ENCODE data around the gene CCIN. TPM values are rescaled to one million over a fixed set of nuclear protein-coding genes. Genes with fewer than 3 reads are reported as not detected.

Gene CCIN
- total RNA-seq, 1 donor from 2014 or later = not detected

DNA sequence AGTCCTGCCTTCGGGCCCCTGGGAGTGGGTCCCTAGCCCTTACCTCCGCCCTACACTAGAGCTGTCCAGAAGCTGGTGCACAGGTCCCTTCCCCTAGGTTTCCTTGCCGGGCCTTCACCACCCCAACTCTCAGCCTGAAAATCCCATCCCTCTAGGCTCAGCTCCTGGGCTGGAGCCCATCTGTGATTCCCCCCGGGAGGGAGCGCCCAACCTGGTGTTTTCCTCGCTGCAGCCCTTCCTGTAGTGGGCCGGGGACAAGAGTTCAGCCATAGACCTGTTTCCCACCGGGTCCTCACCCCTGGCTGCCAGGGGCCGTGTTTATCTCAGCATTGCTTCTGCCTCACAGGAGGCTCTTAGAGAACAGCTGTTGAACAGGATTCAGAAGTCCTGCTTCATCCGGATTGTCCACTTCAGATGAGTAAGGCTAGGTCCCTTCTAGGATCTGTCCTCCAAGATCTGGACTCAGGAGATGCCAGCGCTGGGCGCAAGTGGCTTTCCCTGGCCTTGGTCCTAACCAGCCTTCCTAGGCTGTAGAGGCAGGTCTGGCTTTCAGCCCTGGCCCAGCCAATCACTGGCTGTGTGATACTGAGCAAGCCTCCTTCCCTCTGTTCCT, 31.7 kb upstream of the CCIN start:
- Histone ChIP-seq H3K4me3 (ENCODE audit: low read depth, low read length) (no peak overlapping the region), H3K36me3 (ENCODE audit: control insufficient read depth, insufficient read depth, low read length) (no peaks in the 10 kb centered on the region), H3K27me3 (ENCODE audit: control insufficient read depth, insufficient read depth, low read length) (peaks cover 9% of the 10 kb centered on the region)
- no peak for FAIRE-seq
- DNase-seq (ENCODE audit: low read depth) = no peak
- TF ChIP-seq, protein P1, sequence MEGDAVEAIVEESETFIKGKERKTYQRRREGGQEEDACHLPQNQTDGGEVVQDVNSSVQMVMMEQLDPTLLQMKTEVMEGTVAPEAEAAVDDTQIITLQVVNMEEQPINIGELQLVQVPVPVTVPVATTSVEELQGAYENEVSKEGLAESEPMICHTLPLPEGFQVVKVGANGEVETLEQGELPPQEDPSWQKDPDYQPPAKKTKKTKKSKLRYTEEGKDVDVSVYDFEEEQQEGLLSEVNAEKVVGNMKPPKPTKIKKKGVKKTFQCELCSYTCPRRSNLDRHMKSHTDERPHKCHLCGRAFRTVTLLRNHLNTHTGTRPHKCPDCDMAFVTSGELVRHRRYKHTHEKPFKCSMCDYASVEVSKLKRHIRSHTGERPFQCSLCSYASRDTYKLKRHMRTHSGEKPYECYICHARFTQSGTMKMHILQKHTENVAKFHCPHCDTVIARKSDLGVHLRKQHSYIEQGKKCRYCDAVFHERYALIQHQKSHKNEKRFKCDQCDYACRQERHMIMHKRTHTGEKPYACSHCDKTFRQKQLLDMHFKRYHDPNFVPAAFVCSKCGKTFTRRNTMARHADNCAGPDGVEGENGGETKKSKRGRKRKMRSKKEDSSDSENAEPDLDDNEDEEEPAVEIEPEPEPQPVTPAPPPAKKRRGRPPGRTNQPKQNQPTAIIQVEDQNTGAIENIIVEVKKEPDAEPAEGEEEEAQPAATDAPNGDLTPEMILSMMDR (IDR thresholded peaks at IDR 0.05; ENCODE audit: insufficient read depth, low read length, severe bottlenecking) = no peak

DNA sequence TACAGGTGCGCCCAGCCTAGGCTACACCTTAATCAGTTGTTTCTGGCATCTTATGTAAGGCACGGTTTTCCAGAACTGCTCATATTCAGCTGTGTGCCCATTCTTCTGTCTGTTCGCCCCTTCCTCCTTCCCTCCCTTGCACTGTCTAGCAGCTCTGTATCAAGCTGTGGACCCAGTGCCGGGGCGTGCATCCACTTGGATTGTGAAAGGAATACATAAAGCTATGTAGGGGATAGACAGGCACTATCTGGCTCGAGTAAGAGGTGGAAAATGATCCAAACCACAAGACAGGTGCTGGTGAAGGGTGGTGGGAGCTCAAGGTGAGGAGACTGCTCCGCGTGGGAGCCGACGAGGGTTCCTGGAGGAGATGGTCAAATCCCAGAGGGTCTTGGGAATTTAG, 30.7 kb upstream of the CCIN start:
- Histone ChIP-seq H3K4me3 (ENCODE audit: low read depth, low read length) (no peak overlapping the region), H3K36me3 (ENCODE audit: control insufficient read depth, insufficient read depth, low read length) (no peaks in the 10 kb centered on the region), H3K27me3 (ENCODE audit: control insufficient read depth, insufficient read depth, low read length) (peaks cover 9% of the 10 kb centered on the region)
- TF ChIP-seq, protein P1 (IDR thresholded peaks at IDR 0.05; ENCODE audit: insufficient read depth, low read length, severe bottlenecking) = no peak
- FAIRE-seq (no peak), DNase-seq (ENCODE audit: low read depth) (no peak)

DNA sequence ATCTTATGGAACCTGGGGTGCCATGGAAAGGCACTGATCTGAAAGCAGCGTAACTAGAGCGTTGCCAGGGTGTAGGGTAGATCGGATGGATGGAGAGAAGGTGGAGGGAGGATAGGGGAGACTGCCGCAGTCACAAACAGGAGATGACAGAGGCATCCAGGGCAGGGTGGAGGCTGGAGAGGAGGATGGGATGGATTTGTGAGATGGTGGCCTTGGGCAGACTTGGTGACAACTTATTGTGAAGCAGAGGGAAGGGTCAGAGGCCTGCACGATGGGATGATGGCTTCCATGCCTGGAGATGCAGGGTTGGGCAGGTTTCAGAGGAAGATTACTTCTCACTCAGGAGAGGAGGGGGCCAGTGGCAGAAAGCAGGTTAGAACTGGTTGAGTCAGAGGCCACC, 30.3 kb upstream of the CCIN start:
- Histone ChIP-seq H3K4me3 (ENCODE audit: low read depth, low read length) (no peak overlapping the region), H3K27me3 (ENCODE audit: control insufficient read depth, insufficient read depth, low read length) (peaks cover 9% of the 10 kb centered on the region), H3K36me3 (ENCODE audit: control insufficient read depth, insufficient read depth, low read length) (no peaks in the 10 kb centered on the region)
- no peak for DNase-seq (ENCODE audit: low read depth)
- FAIRE-seq = no peak
- TF ChIP-seq, protein P1 (IDR thresholded peaks at IDR 0.05; ENCODE audit: insufficient read depth, low read length, severe bottlenecking) = no peak

DNA sequence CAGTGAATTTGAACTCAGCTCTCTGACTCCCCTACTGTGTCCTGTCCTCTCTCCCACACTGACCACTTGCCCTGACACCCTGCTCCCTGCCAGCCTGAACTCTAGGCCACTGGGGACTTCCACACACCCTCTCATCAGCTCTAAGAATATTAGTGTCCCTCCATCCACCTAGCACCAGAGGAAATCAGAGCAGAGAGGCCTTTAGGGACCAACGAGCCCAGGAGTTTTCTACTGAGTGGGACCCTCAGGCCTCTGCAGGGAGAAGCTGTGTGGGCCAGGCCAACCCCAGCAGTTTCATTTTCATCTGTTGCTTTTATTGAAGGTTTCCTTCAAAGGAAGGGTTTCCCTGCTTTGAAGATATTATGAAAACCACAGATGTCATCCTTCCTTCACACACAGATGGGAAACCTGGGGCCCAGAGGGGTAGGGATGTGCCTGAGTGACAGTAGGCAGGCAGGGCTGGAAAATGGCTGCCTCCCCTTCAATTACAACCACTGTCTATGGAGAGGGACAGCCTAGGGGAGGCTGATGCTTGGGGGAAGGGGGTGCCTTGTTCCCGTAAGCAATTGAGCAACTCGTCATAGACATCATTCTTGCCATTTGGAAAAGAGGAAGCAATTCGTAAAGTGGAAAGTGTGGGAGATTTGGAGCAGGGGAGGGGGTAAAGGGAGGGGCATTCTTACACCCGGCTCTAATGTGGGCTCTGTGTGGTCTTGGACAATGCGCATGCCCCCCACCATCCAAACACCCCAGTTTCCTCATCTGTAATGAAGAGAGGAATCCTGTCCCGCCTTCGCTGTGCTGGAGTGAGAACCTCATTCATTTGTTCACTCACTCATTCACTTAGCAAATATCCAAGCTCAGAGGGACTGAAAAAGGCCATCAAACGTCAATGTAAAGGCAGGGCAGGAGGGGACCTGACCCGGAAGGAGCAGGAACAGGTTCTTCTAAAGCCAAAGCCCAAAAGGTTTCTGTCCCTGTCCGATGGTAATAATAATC, 28.8 kb upstream of the CCIN start:
- no peak for FAIRE-seq
- TF ChIP-seq, protein P1 (IDR thresholded peaks at IDR 0.05; ENCODE audit: insufficient read depth, low read length, severe bottlenecking) = no peak

DNA sequence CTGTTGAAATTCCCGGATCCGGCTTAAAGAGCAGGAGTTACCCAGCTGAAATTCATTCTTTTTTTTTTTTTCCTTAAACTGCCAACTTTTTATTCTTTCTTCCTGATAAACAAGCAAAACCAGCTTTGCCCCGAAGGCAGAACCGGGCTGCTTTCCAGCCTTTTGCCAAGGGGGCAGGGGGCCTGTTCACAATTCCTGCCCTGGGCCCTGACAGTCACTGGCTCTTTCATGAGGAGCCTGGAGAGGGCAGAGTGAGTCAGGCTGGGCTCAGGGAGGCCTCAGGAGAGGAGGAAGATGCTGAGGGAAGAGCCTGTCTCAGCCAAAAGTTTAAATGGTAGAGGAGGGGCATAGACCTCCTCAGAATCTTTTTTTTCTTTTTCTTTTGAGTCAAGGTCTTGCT, 27.9 kb upstream of the CCIN start:
- TF ChIP-seq, protein P1 (IDR thresholded peaks at IDR 0.05; ENCODE audit: insufficient read depth, low read length, severe bottlenecking) = peak; percentile 23
- Histone ChIP-seq H3K27me3 (ENCODE audit: control insufficient read depth, insufficient read depth, low read length) (peaks cover 9% of the 10 kb centered on the region), H3K36me3 (ENCODE audit: control insufficient read depth, insufficient read depth, low read length) (no peaks in the 10 kb centered on the region), H3K4me3 (ENCODE audit: low read depth, low read length) (no peak overlapping the region)
- DNase-seq (ENCODE audit: low read depth) (peak; percentile 33), FAIRE-seq (no peak)

More for the DNA sequence above, 28.8 kb upstream of the CCIN start:
- DNase-seq (ENCODE audit: low read depth) = no peak
- Histone ChIP-seq H3K4me3 (ENCODE audit: low read depth, low read length) (no peak overlapping the region), H3K27me3 (ENCODE audit: control insufficient read depth, insufficient read depth, low read length) (peaks cover 9% of the 10 kb centered on the region), H3K36me3 (ENCODE audit: control insufficient read depth, insufficient read depth, low read length) (no peaks in the 10 kb centered on the region)
